HepG2 (cell line): ENCODE results near the gene ARHGAP26.

ENCODE experiments used
- BRCA1 ChIP-seq: sonication (generic); formaldehyde crosslinking; IDR thresholded peaks from 2 replicates; pipeline ENCODE4 v1.4.0; 2020; ENCODE audit warnings: missing genetic modification reagents
- EZH2 ChIP-seq: conservative IDR thresholded peaks from 2 replicates; pipeline ENCODE4 v1.6.1; 2012; ENCODE audit warnings: mild to moderate bottlenecking, low read depth, low read length, moderate library complexity
- GTF2F1 ChIP-seq: fragments of 150-350 bp; IDR thresholded peaks from 2 replicates; pipeline ENCODE4 v1.6.1; 2014; ENCODE audit warnings: low read length
- KLF16 ChIP-seq, 2 experiments: sonication (generic) in 1 of 2; formaldehyde crosslinking in 1 of 2; IDR thresholded peaks; 2 replicates each; pipeline versions ENCODE4 v1.6.1 to v1.8.0; 2016 to 2023; ENCODE audit warnings: missing genetic modification reagents in 2 of 2, missing compliant biosample characterization in 1 of 2
- REPIN1 ChIP-seq: sonication (generic); formaldehyde crosslinking; IDR thresholded peaks from 2 replicates; pipeline ENCODE4 v1.8.0; 2022; ENCODE audit warnings: missing genetic modification reagents, low read depth, mild to moderate bottlenecking, borderline replicate concordance
- TBP ChIP-seq: sonication (generic); formaldehyde crosslinking; IDR thresholded peaks from 2 replicates; pipeline ENCODE4 v1.5.0; 2020; ENCODE audit warnings: missing genetic modification reagents
- YY1 ChIP-seq: IDR thresholded peaks from 2 replicates; pipeline ENCODE4 v1.6.1; 2011; ENCODE audit warnings: low read length, low read depth, moderate library complexity, mild to moderate bottlenecking; ENCODE audit not compliant: insufficient read depth, insufficient replicate concordance
- ZNF510 ChIP-seq: sonication (generic); formaldehyde crosslinking; IDR thresholded peaks from 2 replicates; pipeline ENCODE4 v1.4.0; 2020; ENCODE audit warnings: low read depth, mild to moderate bottlenecking, missing genetic modification reagents
- ZNF543 ChIP-seq: sonication (generic); formaldehyde crosslinking; IDR thresholded peaks from 2 replicates; pipeline ENCODE4 v1.4.0; 2020; ENCODE audit warnings: mild to moderate bottlenecking, missing genetic modification reagents
- ZNF598 ChIP-seq: sonication (generic); formaldehyde crosslinking; IDR thresholded peaks from 2 replicates; pipeline ENCODE4 v1.5.1; 2020; ENCODE audit warnings: mild to moderate bottlenecking, missing genetic modification reagents, borderline replicate concordance

- TF ChIP-seq BRCA1 (CRISPR knock-in tag) (no peak), ZNF543 (no peak), YY1 (no peak), EZH2 (no peak), TBP (CRISPR knock-in tag) (no peak), REPIN1 (CRISPR knock-in tag) (no peak), ZNF510 (no peak), ZNF598 (no peak), GTF2F1 (no peak), KLF16 (CRISPR knock-in tag; IDR thresholded peaks at IDR 0.05) (no peak)
Measured at GRCh38 chr5:142722896-142723295, 47.3 kb upstream of the ARHGAP26 start.
